Neural cell (in vitro differentiated cells): ENCODE data around the gene TRIM63.

Source experiments
- CTCF ChIP-seq: fragments of 450-650 bp; IDR thresholded peaks from 2 replicates; pipeline ENCODE4 v1.5.1; 2014; ENCODE audit warnings: antibody characterized with exemption, mild to moderate bottlenecking, moderate library complexity; ENCODE audit not compliant: poor library complexity, severe bottlenecking
- EZH2 ChIP-seq: fragments of 200-600, 300-800 bp; shearing (Covaris generic), sonication (generic); IDR thresholded peaks from 2 replicates; pipeline ENCODE4 v1.6.1; 2014; ENCODE audit warnings: antibody characterized with exemption, low read length, borderline replicate concordance, mild to moderate bottlenecking; ENCODE audit not compliant: insufficient read depth, poor library complexity, severe bottlenecking
- REST ChIP-seq: IDR thresholded peaks from 2 replicates; pipeline ENCODE4 v1.6.1; 2012; ENCODE audit warnings: borderline replicate concordance
- TAF1 ChIP-seq: IDR thresholded peaks from 2 replicates; pipeline ENCODE4 v1.6.1; 2012; ENCODE audit warnings: low read depth

GRCh38 chr1:26010825-26011224 is 56.6 kb downstream of the TRIM63 start:
- TF ChIP-seq TAF1 (no peak), CTCF (no peak), REST (no peak), EZH2 (no peak)
